Natural killer cell (primary cell): Measurements from ENCODE around the gene TNS3. TPM values are rescaled to one million over a fixed set of nuclear protein-coding genes. Genes with fewer than 3 reads are reported as not detected.

ENCODE experiments used
- ATAC-seq, 3 donors: fragments of 150-1000 bp in 2 of 3; fragments of 200-7000 bp in 1 of 3; cut with Tn5 transposase; 1 replicate in 1 of 3; 2 replicates in 2 of 3; pipeline ENCODE4 v1.10.0; 2021; ENCODE audit warnings: mild to moderate bottlenecking in 2 of 3, moderate library complexity in 2 of 3
- DNase-seq, 2 donors: peaks; one replicate each; pipeline versions ENCODE4 v3.0.0 to v3.0.0-alpha.2; 2013 to 2021; ENCODE audit warnings: mixed read lengths in 1 of 2
- H3K27ac ChIP-seq: one replicate; pipeline ENCODE4 v1.5.1; 2013; ENCODE audit warnings: mild to moderate bottlenecking, low read length
- H3K27me3 ChIP-seq: one replicate; pipeline ENCODE4 v1.6.1; 2013; ENCODE audit warnings: low read length; ENCODE audit not compliant: control insufficient read depth, insufficient read depth
- H3K36me3 ChIP-seq: one replicate; pipeline ENCODE4 v1.6.1; 2013; ENCODE audit warnings: low read length; ENCODE audit not compliant: control insufficient read depth, insufficient read depth
- H3K4me1 ChIP-seq: one replicate; pipeline ENCODE4 v1.6.1; 2013; ENCODE audit warnings: low read length; ENCODE audit not compliant: control insufficient read depth, insufficient read depth
- H3K4me3 ChIP-seq: one replicate; pipeline ENCODE4 v1.5.1; 2013; ENCODE audit warnings: low read length
- H3K9me3 ChIP-seq: one replicate; pipeline ENCODE4 v1.6.1; 2013; ENCODE audit warnings: low read length; ENCODE audit not compliant: control insufficient read depth, insufficient read depth
- H3K27ac Mint-ChIP-seq, 2 donors: one replicate each; pipeline ENCODE4 v1.8.0; 2022; ENCODE audit warnings: mild to moderate bottlenecking in 2 of 2, mixed read lengths in 2 of 2, moderate library complexity in 1 of 2
- H3K27me3 Mint-ChIP-seq, 2 donors: one replicate each; pipeline ENCODE4 v1.8.0; 2022; ENCODE audit warnings: low read depth in 2 of 2, mixed read lengths in 2 of 2
- H3K36me3 Mint-ChIP-seq: one replicate; pipeline ENCODE4 v1.8.0; 2022; ENCODE audit warnings: mixed read lengths
- H3K4me1 Mint-ChIP-seq, 2 donors: one replicate each; pipeline ENCODE4 v1.8.0; 2022; ENCODE audit warnings: mixed read lengths in 2 of 2
- H3K4me3 Mint-ChIP-seq: one replicate; pipeline ENCODE4 v1.8.0; 2022; ENCODE audit warnings: mild to moderate bottlenecking, moderate library complexity, mixed read lengths
- H3K9me3 Mint-ChIP-seq, 2 donors: one replicate each; pipeline ENCODE4 v1.8.0; 2022; ENCODE audit warnings: mixed read lengths in 2 of 2
- CTCF ChIP-seq: fragments of 200-600 bp; IDR thresholded peaks from one replicate; pipeline ENCODE4 v1.8.0; 2022; ENCODE audit warnings: antibody characterized with exemption
- WGBS: methylation state at CpG from one replicate; pipeline ENCODE4 v1.1.7; 2013; ENCODE audit warnings: missing lambda C conversion rate; ENCODE audit not compliant: insufficient coverage; 5-methylcytosine and 5-hydroxymethylcytosine counted together
- intact Hi-C: fragments of 100-400 bp; cut with micrococcal nuclease; formaldehyde crosslinking; loops from one replicate; pipeline ENCODE4 v1.14.2; 2022
- total RNA-seq, 4 donors: library from RNA; stranded (reverse); fragments of 120-200 nt in 1 of 4; gene quantifications; one replicate each; pipeline versions ENCODE4 v1.2.3 to v1.2.4, GENCODE V29; 2013 to 2022

Gene TNS3
- total RNA-seq, 3 donors from 2014 or later (not counting 1 experiment from before 2014, with no cell fraction given) = 1.6 to 3.5 (median 2.9) TPM

- Mint-ChIP-seq H3K4me1 (no peaks in the 10 kb centered on the region), H3K9me3 (no peaks in the 10 kb centered on the region), H3K27me3 (peaks cover 2 to 7% of the 10 kb centered on the region in 2 donors), H3K27ac (no peak overlapping the region), H3K36me3 (no peaks in the 10 kb centered on the region), H3K4me3 (no peak overlapping the region)
- intact Hi-C loops = no loop called here
- Histone ChIP-seq H3K9me3 (no peaks in the 10 kb centered on the region), H3K27me3 (no peaks in the 10 kb centered on the region), H3K4me1 (no peaks in the 10 kb centered on the region), H3K36me3 (no peaks in the 10 kb centered on the region), H3K4me3 (no peak overlapping the region), H3K27ac (no peak overlapping the region)
- 83% methylated on average over 7 of the region's 7 CpGs for WGBS
- ATAC-seq (no peak), DNase-seq (no peak)
- no peak for TF ChIP-seq CTCF
Measured at GRCh38 chr7:47239034-47239433, 342.9 kb downstream of the TNS3 start.

GRCh38 chr7:47236480-47237129 is 345.3 kb downstream of the TNS3 start:
- no peak overlapping the region for H3K27ac ChIP-seq
- DNase-seq = no peak
- no peak for ATAC-seq
- H3K9me3 Mint-ChIP-seq = no peaks in the 10 kb centered on the region
- no peaks in the 10 kb centered on the region for H3K9me3 ChIP-seq
- no peaks in the 10 kb centered on the region for H3K4me1 ChIP-seq
- no peak overlapping the region for H3K4me3 ChIP-seq
- no peak overlapping the region for H3K4me3 Mint-ChIP-seq
- no peaks in the 10 kb centered on the region for H3K27me3 ChIP-seq
- H3K36me3 ChIP-seq = no peaks in the 10 kb centered on the region
- peaks cover 2 to 7% of the 10 kb centered on the region in 2 donors for H3K27me3 Mint-ChIP-seq
- no peak for TF ChIP-seq CTCF
- intact Hi-C loops = no loop called here
- no peaks in the 10 kb centered on the region for H3K4me1 Mint-ChIP-seq
- H3K27ac Mint-ChIP-seq = no peak overlapping the region
- 91% methylated on average over 2 of the region's 3 CpGs for WGBS
- H3K36me3 Mint-ChIP-seq = no peaks in the 10 kb centered on the region

GRCh38 chr7:47233996-47234395 is 347.9 kb downstream of the TNS3 start:
- Mint-ChIP-seq H3K4me1 (no peaks in the 10 kb centered on the region), H3K36me3 (no peaks in the 10 kb centered on the region), H3K27ac (no peak overlapping the region), H3K9me3 (no peaks in the 10 kb centered on the region), H3K27me3 (peaks cover 0 to 7% of the 10 kb centered on the region in 2 donors), H3K4me3 (no peak overlapping the region)
- 64% methylated on average over 1 of the region's 1 CpG for WGBS
- ATAC-seq (no peak), DNase-seq (no peak)
- Histone ChIP-seq H3K27me3 (no peaks in the 10 kb centered on the region), H3K36me3 (no peaks in the 10 kb centered on the region), H3K4me1 (no peaks in the 10 kb centered on the region), H3K27ac (no peak overlapping the region), H3K9me3 (no peaks in the 10 kb centered on the region), H3K4me3 (no peak overlapping the region)
- no peak for TF ChIP-seq CTCF
- intact Hi-C loops = no loop called here
